Right ventricle myocardium inferior (tissue), 1 donor: ENCODE results near the gene TASOR2. TPM values are rescaled to one million over a fixed set of nuclear protein-coding genes. Genes with fewer than 3 reads are reported as not detected.
A peak's percentile ranks its signal among the peaks of the same experiment; 100 is the strongest.

Experiments
- ATAC-seq: fragments of 200-7000 bp; cut with Tn5 transposase; one replicate; pipeline ENCODE4 v1.9.1; 2020; ENCODE audit warnings: mild to moderate bottlenecking, moderate library complexity
- DNase-seq: peaks from one replicate; pipeline ENCODE4 v3.0.0; 2021; ENCODE audit errors: missing footprints
- intact Hi-C: fragments of 100-400 bp; cut with DNase I; formaldehyde crosslinking; loops from one replicate; pipeline ENCODE4 v1.11.0; 2022
- total RNA-seq: library from RNA; stranded (reverse); fragmentation: NEBNext Ultra II Directional; extraction: Animal tissue kit (Norgen Biotek cat#: 25700); gene quantifications from one replicate; pipeline ENCODE4 v1.2.1, GENCODE V29; 2021
- donor health status: DM: no; HTN: yes; CAD: no; lungs with severe emphysema.

The TASOR2 gene
- total RNA-seq, 1 donor from 2014 or later: 36.7 TPM

DNA sequence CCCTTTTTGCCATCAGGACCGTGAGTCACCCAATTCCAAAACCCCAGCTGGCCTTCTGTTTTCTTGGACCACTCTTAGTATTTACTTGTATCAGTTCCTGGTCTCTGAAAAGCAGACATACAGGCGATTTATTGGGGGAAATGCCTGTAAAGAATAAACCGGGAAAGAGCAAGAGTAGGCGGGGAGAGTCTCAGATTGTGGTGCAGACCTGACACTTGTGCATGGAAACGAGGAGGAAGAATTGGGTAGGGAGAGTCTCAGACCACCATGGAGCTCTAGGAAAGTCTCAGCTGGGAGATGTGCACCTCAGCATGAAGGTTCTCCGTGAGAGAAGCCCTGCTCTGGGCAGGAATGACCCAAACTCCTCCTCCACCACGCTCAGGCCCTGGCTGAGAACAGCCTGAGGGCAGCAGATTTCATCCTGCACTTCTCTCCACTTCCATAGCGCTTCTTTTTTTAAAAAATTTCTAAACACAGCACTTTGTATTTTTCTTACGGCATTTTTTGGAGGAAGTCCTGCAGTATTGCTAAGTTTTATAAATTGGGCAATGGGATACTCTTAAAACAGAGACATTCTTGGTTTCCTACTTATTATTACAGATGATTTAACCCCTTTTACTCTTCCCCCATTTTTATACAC is 6.1 kb upstream of the TASOR2 start:
- intact Hi-C loops: no loop called here
- DNase-seq (no peak), ATAC-seq (no peak)

DNA sequence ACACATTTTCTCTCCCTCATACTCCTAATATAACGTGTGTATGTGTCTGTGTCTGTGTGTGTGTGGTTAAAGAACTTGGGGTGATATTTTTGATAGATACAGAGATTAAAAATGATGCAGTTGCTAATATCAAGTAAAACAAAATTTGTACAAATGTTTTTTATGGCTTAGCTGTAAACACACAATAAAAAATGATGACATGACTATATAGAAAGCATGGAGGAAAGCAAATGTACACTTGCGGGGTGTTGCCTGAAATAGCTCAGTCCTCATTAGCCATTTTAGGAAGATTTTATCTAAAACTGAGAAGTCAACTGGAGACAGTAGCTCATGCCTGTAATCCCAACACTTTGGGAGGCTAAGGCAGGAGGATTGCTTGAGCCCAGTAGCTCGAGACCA is 5.6 kb upstream of the TASOR2 start:
- intact Hi-C loops: no loop called here
- ATAC-seq: no peak
- no peak for DNase-seq

DNA sequence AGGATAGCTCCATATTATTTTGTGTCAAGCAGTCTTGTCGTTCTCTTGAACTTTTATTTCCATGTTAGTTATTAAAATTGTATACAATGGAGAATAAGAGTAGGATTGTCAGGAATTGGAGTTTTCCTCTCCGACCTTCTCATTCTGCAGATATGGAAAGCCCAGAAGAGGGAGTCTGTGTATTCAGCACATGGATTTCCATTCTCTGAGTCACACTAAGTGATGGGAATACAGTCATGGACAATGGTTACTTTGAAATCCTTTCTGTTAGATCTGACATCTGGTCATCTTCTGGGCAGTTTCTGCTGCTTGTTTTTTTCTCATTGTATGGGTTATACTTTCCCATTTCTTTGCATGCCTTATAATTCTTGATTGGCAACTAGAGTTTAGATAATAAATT is 5.0 kb upstream of the TASOR2 start:
- intact Hi-C loops: loop anchor here (5.0 kb wide), 1 partner anchor 213 kb away; the partner anchor contains the start of gene FBH1
- no peak for DNase-seq
- no peak for ATAC-seq

DNA sequence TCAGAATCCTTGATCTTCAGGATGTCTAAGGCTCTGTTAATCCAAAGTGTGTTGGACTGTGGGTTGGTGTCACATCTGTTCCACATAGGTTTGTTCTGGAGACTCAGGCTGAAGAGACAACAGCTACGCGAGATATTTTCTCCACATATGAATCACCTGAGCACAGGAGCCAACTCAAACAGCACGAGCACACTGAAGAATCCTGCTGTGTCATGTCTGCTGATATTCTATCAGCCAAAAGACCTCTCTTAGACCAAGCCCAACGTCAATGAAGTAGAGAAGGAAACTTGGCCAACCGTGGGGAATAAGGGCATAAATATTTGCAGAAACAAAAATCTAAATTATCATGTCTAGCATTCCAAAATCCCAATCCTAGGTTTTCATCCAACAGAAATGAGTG is 2.7 kb upstream of the TASOR2 start:
- ATAC-seq: no peak

DNA sequence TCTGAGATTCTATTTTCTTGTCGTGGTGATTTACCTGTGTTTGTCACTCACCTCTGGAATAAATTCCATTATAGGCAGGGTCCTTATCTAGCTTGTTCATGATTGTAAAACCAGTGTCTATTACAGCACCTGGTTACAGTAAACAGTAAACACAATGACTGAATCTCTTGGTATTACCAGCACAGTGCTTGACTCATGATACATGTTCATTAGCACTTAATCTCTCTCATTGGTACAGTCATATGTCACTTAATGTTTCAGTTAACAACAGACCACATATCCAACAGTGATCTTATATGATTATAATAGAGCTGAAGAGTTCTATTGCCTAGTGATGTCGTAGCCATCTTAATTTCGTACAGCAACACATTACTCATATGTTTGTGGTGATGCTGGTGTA is 1.6 kb upstream of the TASOR2 start:
- DNase-seq: no peak
- intact Hi-C loops: loop anchor here (5.0 kb wide), 1 partner anchor 209 kb away; the partner anchor contains the start of gene FBH1
- ATAC-seq: no peak

More for the DNA sequence above, 2.7 kb upstream of the TASOR2 start:
- DNase-seq: no peak
- intact Hi-C loops: loop anchor here (5.0 kb wide), 1 partner anchor 210 kb away; the partner anchor contains the start of gene FBH1

DNA sequence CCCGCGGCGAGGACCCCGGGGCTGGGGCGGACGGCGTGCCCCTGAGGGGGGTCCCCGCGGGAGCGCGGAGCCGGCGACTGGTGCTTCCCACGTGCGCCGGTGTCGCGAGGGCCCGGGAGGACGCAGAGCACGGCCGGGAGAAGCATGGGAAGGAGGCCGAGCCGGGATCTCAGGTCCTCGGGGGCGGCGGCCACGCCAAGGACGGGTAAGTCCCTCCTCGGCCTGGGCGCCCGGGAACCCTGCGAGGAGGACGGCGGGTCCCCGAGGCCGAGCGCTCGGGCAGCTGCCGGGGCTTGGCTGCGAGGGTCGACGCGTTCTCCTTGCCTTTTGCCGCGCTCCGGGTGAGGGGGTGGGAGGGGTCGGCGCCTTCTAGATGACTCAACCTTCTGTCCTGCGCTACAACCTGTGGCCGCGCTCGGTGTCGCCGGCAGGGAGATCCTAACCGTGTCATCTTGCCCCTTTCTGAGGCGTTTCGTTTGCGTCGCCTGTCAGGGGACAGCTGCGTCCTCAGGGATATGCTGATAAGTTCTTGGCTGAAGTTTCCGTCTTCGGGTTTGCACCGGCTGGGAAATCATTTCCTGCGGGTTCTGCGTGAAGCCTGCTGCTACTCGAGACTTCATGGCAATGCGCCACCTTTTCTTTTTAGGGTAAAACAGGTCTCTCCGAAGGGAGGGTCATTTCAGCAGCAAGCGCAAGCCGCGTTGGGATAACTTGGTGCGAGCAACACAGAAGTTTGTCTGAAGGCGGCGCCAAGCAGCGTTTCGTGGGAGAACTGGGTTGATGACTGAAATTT is 529 bp downstream of the TASOR2 start:
- intact Hi-C loops: loop anchor here (1.0 to 5.0 kb wide), 4 partner anchors 40 to 207 kb away; partner anchors contain the start of genes FBH1 and GDI2
- DNase-seq (peak; percentile 81), ATAC-seq (peak; percentile 42)

DNA sequence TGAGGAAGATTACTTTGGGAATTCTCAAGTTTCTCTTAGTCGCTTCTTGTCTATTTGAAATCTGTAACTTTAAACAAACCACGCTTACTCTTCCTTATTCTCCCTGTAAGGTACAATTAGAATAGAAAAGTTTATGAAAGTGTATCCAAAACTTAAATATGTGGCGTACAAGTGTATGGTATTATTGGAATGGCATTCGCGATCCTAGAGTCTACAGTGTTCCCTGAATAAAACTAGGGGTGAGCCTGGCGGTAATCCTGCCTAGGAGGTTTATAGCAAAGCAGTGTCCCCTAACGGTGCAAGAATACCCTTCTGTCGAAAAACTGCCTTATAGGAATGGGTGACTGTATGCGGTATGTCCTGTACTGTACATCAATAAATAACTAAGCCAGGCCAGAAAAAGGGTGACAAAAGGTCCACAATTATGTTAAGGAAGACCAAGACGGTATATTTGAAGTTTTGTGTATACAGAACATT is 1.2 kb downstream of the TASOR2 start:
- intact Hi-C loops: loop anchor here (2.0 kb wide), 2 partner anchors 127 to 187 kb away; partner anchors contain the start of gene GDI2
- ATAC-seq (no peak), DNase-seq (no peak)

DNA sequence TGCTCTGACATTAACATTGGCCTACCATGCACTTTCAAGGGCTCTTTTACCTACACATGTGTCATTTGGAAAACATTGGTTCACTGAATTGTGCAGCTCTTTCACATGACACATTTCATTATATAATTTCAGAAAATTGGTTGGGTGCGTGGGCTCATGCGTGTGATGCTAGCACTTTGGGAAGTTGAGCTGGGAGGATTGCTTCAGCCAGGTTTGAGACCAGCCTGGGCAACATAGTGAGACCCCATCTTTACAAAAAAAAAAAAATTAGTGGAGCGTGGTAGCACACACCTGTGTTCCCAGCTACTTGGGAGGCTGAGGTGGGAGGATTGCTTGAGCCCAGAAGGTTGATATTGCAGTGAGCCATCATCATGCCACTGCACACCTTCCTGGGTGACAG is 3.9 kb downstream of the TASOR2 start:
- DNase-seq: no peak
- intact Hi-C loops: no loop called here
- ATAC-seq: no peak

DNA sequence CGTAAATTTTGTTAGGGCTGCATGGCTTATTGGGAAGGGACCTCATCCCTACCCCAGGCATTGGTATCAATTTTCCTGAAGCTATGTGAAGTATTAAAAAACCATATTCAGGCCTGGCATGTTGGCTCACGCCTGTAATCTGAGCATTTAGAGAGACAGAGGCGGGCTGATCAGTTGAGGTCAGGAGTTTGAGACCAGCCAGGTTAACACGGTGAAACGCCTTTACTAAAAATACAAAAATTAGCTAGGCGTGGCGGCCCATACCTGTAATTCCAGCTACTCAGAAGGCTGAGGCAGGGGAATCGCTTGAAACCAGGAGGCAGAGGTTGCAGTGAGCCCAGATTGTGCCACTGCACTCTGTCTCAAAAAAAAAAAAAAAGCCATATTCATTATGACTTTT is 7.1 kb downstream of the TASOR2 start:
- DNase-seq: no peak
- ATAC-seq: no peak
- intact Hi-C loops: no loop called here

DNA sequence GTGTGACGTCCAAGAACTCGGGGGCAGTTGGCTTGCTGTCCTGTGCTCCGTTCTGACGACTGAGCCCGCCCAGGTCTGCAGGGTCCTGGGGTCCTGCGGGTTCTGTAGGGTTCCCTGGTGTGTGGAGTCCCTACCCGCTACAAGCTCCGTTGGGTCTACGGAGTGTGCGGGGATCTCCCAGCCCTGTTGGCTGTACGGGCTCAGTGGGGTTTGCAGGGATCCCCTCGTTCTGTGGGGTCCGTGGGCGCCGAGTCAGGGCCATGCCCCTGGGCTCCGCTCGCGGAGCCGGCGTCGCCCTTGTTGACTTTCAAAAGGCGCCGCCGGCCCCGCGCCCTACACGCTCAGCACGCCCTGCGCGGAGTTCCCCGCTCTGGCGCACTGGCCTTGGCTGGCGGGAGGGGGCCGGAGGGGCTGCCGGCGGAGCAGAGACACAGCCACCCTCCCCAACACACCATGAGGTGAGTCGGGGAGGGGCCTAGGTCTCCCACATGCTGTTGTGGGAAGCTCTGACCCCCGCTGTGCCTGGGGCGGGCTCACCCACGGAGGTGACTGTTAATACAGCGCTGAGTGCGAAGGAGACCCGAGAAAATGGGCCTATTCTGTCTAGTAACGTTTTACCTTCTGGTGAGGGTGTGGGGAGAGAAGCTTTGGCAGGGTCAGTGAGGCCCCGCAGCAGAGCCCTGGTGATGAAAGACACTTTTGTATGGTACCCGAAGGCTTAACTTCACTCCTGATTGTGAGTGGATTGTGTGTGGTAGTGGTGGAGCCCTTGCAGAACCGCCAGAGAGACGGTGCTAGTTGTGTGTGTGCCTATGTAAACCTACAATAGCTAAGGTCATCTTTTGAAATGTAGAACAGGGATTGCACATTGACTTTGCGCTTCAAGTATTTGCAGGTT is 8.1 kb downstream of the TASOR2 start:
- ATAC-seq: peak; percentile 81
- intact Hi-C loops: no loop called here
- DNase-seq: peak; percentile 80

DNA sequence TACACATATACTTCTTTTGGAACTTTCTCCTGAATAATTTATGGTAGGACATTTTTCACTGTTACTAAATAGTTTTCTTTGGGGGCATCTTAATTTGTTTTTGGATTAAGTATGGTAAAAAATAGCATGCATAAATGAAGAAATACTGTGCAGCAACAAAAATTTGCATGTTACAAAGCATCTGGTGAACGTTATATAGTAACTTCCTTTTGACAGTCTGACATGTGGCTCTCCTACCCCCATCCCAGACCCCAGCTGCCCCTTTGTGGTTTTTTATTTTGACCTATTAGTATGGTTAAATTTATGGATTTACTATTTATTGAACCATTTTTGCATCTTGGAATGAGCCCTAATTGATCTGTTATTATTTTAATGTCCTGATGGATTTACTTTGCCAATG is 9.9 kb downstream of the TASOR2 start:
- ATAC-seq: no peak
- intact Hi-C loops: no loop called here
- DNase-seq: no peak

DNA sequence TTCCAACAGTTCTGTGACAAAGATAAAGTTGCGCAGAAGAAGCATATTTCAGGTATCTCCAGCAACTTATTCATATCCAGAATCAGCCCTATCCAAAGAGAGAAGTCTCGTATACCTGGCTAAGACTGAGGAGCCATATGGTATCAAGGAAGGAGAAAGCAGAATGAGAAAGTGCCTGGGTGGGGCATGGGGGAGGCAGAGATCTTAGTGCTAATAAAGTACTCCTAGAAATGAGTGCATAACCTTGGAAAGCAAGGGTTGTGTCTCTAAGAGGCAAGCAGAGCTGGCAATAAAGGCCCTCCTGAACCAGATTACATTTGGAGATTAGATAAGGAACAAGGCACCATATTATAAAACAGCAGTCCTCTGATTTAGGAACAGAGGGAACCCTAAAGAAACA is 12.7 kb downstream of the TASOR2 start:
- ATAC-seq (no peak), DNase-seq (no peak)
- intact Hi-C loops: no loop called here

DNA sequence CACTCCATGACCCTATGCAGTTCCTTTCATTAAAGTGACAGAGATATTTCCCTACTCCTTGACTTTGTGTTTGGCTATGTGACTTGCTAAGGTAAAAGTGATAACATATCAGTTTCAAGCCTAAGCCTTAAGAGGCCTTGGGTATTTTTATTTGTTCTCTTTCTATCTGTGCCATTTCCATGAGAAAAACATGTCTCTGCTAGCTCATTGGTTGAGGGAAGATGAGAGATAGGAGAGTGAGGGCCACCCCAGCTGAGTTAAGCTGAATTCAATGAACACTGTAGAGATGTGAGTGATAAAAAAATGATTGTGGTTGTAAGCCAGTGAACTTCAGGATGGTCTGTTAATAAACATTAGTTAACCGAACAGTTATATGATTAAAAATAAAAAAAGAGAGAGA is 13.4 kb downstream of the TASOR2 start:
- intact Hi-C loops: no loop called here
- no peak for ATAC-seq
- no peak for DNase-seq

DNA sequence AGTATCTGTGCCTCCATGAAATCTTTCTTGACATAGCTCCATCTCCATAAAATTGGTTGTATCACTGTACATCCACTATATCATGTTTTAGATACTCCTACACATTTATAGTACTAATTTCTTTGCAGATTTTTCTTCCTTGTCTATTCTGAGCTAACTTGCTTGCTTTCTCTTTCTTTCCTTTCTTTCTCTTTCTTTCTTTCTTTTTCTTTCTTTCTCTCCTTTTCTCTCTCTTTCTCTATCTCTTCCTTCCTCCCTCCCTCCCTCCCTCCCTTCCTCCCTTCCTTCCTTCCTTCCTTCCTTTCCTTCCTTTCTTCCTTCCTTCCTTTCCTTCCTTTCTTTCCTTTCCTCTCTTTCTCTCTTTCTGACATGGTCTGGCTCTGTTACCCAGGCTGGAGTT is 23.7 kb downstream of the TASOR2 start:
- DNase-seq (no peak), ATAC-seq (no peak)
- intact Hi-C loops: no loop called here

DNA sequence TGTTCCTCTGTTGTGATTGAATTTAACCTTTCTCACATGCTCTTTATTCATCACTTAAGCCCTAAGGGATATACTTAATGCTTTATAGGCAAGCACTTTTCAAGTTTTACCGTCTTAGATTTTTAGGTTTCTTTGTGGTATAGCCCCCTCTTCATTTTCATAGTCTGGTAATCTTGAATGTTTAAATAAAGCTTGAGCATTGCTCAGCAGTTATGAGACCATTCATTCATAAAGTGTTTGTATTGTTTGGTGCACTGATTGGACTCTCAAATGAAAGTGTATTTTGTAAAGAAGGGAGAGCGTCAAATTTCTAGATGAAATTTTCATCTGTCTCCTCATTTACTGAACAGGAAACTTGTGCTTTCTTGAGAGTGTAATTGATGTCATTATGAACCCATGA is 25.2 kb downstream of the TASOR2 start:
- DNase-seq: no peak
- no peak for ATAC-seq
- intact Hi-C loops: no loop called here

DNA sequence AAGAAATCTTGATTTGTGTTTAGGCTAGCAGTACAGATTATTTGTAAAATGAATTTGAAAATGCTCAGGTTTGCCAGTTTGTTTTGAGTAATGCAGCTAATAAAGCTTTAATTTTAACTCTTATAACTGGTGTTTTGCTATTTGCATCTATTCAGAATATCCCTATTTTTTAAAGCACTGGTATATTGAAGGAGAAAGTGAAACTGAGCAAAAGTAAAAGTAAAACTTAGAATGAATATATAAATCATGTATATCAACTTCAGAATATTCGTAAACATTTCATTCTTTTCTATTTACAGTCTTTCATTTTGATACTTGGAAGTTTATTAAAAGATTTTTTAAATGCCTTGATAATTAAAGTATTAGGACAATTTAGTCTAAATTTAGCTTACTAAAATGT is 26.2 kb downstream of the TASOR2 start:
- no peak for DNase-seq
- no peak for ATAC-seq
- intact Hi-C loops: no loop called here

DNA sequence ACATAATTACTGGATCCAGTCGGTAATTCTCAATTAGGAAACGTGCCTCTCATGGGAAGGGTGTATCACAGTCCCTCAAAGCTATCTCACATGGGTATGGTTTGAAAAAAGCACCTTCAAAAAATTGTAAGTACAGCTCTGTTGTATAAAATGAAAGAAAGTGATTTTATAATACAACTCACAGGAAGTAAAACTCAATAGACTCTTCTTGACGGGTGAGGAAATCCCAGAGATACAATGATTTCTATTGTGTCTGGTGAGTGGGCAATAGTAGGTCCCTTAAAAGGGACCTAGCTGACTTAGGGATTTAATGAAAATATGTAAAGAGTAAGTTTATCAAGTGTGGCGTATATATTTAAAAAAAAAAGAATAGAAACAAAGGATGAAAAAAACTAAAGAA is 27.0 kb downstream of the TASOR2 start:
- ATAC-seq (no peak), DNase-seq (no peak)
- intact Hi-C loops: no loop called here

DNA sequence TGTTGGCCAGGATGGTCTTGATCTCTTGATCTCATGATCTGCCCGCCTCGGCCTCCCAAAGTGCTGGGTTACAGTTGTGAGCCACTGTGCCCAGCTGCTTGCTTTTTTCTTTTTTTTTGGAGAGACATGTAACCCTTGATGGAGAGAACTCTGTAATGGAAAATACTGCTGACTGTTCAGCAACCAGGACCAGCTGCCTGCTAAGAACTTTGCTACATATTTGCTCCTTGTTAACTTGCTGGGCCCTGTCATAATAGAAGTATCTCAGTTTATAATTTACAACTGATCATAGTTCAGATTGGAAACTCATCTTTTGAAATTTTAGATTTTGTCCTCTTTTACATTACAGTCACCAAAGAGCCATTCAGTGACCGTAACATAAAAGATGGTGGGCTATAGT is 34.9 kb downstream of the TASOR2 start:
- intact Hi-C loops: no loop called here
- ATAC-seq: no peak
- no peak for DNase-seq

DNA sequence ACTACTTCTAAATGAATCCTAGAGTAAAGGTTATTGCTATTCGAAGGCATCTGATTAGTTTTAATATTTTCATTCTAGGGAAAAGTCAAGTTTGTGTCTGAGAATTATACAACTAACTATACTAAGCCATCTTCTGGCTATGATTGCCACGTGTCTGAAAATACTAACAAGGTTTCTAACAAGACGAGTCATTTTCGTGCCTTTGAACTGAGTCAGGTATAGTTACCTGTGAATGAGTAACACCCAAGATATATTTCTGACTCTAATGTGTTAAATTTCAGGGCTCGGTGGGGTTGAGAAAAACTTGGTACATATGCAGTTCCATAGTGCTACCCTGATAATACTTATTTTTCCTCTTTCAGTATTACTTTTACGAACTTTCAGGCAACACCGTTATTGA is 35.5 kb downstream of the TASOR2 start:
- no peak for DNase-seq
- no peak for ATAC-seq
- intact Hi-C loops: no loop called here
